OCI-LY1 (cell line): ENCODE data around the gene HECW1.

Source experiments
- H2AFZ ChIP-seq: fragments of 200-600 bp; sonication (generic), shearing (Covaris generic); 2 replicates; pipeline ENCODE4 v1.6.0; 2014; ENCODE audit warnings: antibody characterized with exemption, mild to moderate bottlenecking, low read length
- H3F3A ChIP-seq: fragments of 200-600 bp; sonication (generic), shearing (Covaris generic); 2 replicates; pipeline ENCODE4 v1.6.0; 2014; ENCODE audit warnings: mild to moderate bottlenecking, antibody characterized with exemption, low read length, moderate library complexity; ENCODE audit not compliant: insufficient read depth
- H3K27ac ChIP-seq: fragments of 200-600 bp; sonication (generic); 2 replicates; pipeline ENCODE4 v1.5.1; 2014; ENCODE audit warnings: low read length, mixed run types, mild to moderate bottlenecking, low read depth; ENCODE audit not compliant: poor library complexity, severe bottlenecking
- H3K27me3 ChIP-seq: fragments of 200-600 bp; sonication (generic); 2 replicates; pipeline ENCODE4 v1.6.0; 2014; ENCODE audit warnings: antibody characterized with exemption, mild to moderate bottlenecking, low read length, moderate library complexity; ENCODE audit not compliant: insufficient read depth
- H3K36me3 ChIP-seq: fragments of 200-600 bp; sonication (generic); 2 replicates; pipeline ENCODE4 v1.6.1; 2014; ENCODE audit warnings: mild to moderate bottlenecking, antibody characterized with exemption, low read length, moderate library complexity, mixed read lengths; ENCODE audit not compliant: insufficient read depth
- H3K4me1 ChIP-seq: fragments of 200-600 bp; sonication (generic); 2 replicates; pipeline ENCODE4 v1.5.1; 2014; ENCODE audit warnings: mild to moderate bottlenecking, low read length, moderate library complexity; ENCODE audit not compliant: insufficient read depth, severe bottlenecking
- H3K4me2 ChIP-seq: fragments of 200-600 bp; sonication (generic), shearing (Covaris generic); 2 replicates; pipeline ENCODE4 v1.6.1; 2014; ENCODE audit warnings: low read length
- H3K4me3 ChIP-seq: fragments of 200-600 bp; sonication (generic); 2 replicates; pipeline ENCODE4 v1.5.1; 2014; ENCODE audit warnings: low read length, low read depth, mild to moderate bottlenecking, mixed read lengths; ENCODE audit not compliant: poor library complexity, severe bottlenecking
- H3K79me2 ChIP-seq: fragments of 200-600 bp; shearing (Covaris generic); 2 replicates; pipeline ENCODE4 v1.6.1; 2016; ENCODE audit warnings: mixed run types, low read length, mixed read lengths; ENCODE audit not compliant: insufficient read depth
- H3K9ac ChIP-seq: fragments of 200-600 bp; sonication (generic), shearing (Covaris generic); 2 replicates; pipeline ENCODE4 v1.6.1; 2014; ENCODE audit warnings: mild to moderate bottlenecking, low read length, mixed read lengths
- H3K9me2 ChIP-seq: fragments of 200-600 bp; sonication (generic), shearing (Covaris generic); 2 replicates; pipeline ENCODE4 v1.6.1; 2014; ENCODE audit warnings: low read depth, mild to moderate bottlenecking, low read length, mixed read lengths
- H3K9me3 ChIP-seq: fragments of 200-600 bp; shearing (Covaris generic); 2 replicates; pipeline ENCODE4 v1.6.1; 2014; ENCODE audit warnings: low read length, mixed read lengths
- H4K20me1 ChIP-seq: fragments of 200-600 bp; sonication (generic), shearing (Covaris generic); 2 replicates; pipeline ENCODE4 v1.6.0; 2016; ENCODE audit warnings: mild to moderate bottlenecking, low read length; ENCODE audit not compliant: insufficient read depth
- CTCF ChIP-seq: fragments of 200-600 bp; sonication (generic), shearing (Covaris generic); IDR thresholded peaks from 2 replicates; pipeline ENCODE4 v1.5.1; 2017; ENCODE audit warnings: mild to moderate bottlenecking, antibody characterized with exemption, low read length, moderate library complexity, mixed read lengths
- EZH2 ChIP-seq: fragments of 200-600 bp; sonication (generic), shearing (Covaris generic); IDR thresholded peaks from 2 replicates; pipeline ENCODE4 v1.8.0; 2017; ENCODE audit warnings: borderline replicate concordance, mixed run types, mild to moderate bottlenecking, antibody characterized with exemption, low read length, moderate library complexity, mixed read lengths

The HECW1 gene

GRCh38 chr7:43490016-43490415 lies 377.6 kb downstream of the HECW1 start:
- Histone ChIP-seq H3K9me2 (no peaks in the 10 kb centered on the region), H3K9ac (no peak overlapping the region), H3K4me1 (no peaks in the 10 kb centered on the region), H3F3A (no peaks in the 10 kb centered on the region), H3K27ac (no peak overlapping the region), H2AFZ (no peak overlapping the region), H4K20me1 (no peaks in the 10 kb centered on the region), H3K4me3 (no peak overlapping the region), H3K4me2 (no peak overlapping the region), H3K36me3 (no peaks in the 10 kb centered on the region), H3K9me3 (no peaks in the 10 kb centered on the region), H3K79me2 (no peaks in the 10 kb centered on the region), H3K27me3 (no peaks in the 10 kb centered on the region)
- TF ChIP-seq EZH2 = no peak

GRCh38 chr7:43491123-43491522 lies 378.7 kb downstream of the HECW1 start:
- Histone ChIP-seq H3K4me2 (no peak overlapping the region), H3F3A (no peaks in the 10 kb centered on the region), H3K4me1 (no peaks in the 10 kb centered on the region), H3K27me3 (no peaks in the 10 kb centered on the region), H4K20me1 (no peaks in the 10 kb centered on the region), H3K79me2 (no peaks in the 10 kb centered on the region), H3K27ac (no peak overlapping the region), H3K36me3 (no peaks in the 10 kb centered on the region), H3K4me3 (no peak overlapping the region), H2AFZ (no peak overlapping the region), H3K9me2 (no peaks in the 10 kb centered on the region), H3K9ac (no peak overlapping the region), H3K9me3 (no peaks in the 10 kb centered on the region)
- TF ChIP-seq CTCF (no peak), EZH2 (no peak)

- Histone ChIP-seq H3K9ac (no peak overlapping the region), H3K9me2 (no peaks in the 10 kb centered on the region), H3K4me1 (no peaks in the 10 kb centered on the region), H4K20me1 (no peaks in the 10 kb centered on the region), H3K27ac (no peak overlapping the region), H2AFZ (no peak overlapping the region), H3K4me3 (no peak overlapping the region), H3K36me3 (no peaks in the 10 kb centered on the region), H3K4me2 (no peak overlapping the region), H3K79me2 (no peaks in the 10 kb centered on the region), H3F3A (no peaks in the 10 kb centered on the region), H3K9me3 (no peaks in the 10 kb centered on the region), H3K27me3 (no peaks in the 10 kb centered on the region)
- TF ChIP-seq EZH2 (no peak), CTCF (no peak)
Observed at GRCh38 chr7:43491984-43492383, 379.5 kb downstream of the HECW1 start.

GRCh38 chr7:43492896-43493295 lies 380.4 kb downstream of the HECW1 start:
- H3K27ac ChIP-seq = no peak overlapping the region
- H3K27me3 ChIP-seq = 0 out of 2 replicates have a peak, but pooled peaks cover 3% of the 10 kb centered on the region
- H3F3A ChIP-seq = no peaks in the 10 kb centered on the region
- H3K79me2 ChIP-seq = no peaks in the 10 kb centered on the region
- no peaks in the 10 kb centered on the region for H3K9me2 ChIP-seq
- H4K20me1 ChIP-seq = no peaks in the 10 kb centered on the region
- H3K4me3 ChIP-seq = no peak overlapping the region
- H3K9me3 ChIP-seq = no peaks in the 10 kb centered on the region
- H3K36me3 ChIP-seq = no peaks in the 10 kb centered on the region
- H3K4me2 ChIP-seq = no peak overlapping the region
- TF ChIP-seq EZH2 = no peak
- TF ChIP-seq CTCF = no peak
- no peaks in the 10 kb centered on the region for H3K4me1 ChIP-seq
- no peak overlapping the region for H3K9ac ChIP-seq
- H2AFZ ChIP-seq = no peak overlapping the region
